ENCODE data around the gene SUSD2.
A peak's percentile ranks its signal among the peaks of the same experiment; 100 is the strongest.
"Not testable (repeated sequence)": the region's sequence is repeated elsewhere in the genome, so short reads cannot be mapped to it uniquely, and the experiment has no call there.

SUSD2 gene

GRCh38 chr22:24201681-24202614, 20.7 kb downstream of the SUSD2 start:
- TF ChIP-seq CTCF (IDR thresholded peaks at IDR 0.05) (no peak), ZFX (IDR thresholded peaks at IDR 0.05; ENCODE audit: borderline replicate concordance) (no peak)
- H3K27ac ChIP-seq = no peak overlapping the region

DNA sequence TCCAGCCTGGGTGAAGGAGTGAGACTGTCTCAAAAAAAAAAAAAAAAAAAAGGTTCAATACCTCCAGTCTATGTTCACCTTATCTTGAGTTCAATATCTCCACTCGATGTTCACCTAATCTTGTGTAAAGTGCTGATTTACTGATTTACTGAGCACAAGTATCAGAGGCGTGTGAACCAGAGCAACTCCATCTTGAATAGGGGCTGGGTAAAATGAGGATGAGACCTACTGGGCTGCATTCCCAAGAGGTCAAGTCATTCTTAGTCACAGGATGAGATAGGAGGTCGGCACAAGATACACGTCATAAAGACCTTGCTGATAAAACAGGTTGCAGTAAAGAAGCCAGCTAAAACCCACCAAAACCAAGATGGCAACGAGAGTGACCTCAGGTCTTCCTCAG, 22.6 kb downstream of the SUSD2 start:
- not testable (repeated sequence) for H3K27ac ChIP-seq

GRCh38 chr22:24205438-24206195, 24.3 kb downstream of the SUSD2 start:
- H3K27ac ChIP-seq = 0 out of 2 replicates have a peak overlapping the region, but pooled peaks have one; percentile 31

GRCh38 chr22:24206460-24207263, 25.4 kb downstream of the SUSD2 start:
- peak overlapping the region; percentile 94 for H3K27ac ChIP-seq

More at GRCh38 chr22:24205438-24206195, 24.3 kb downstream of the SUSD2 start:
- TF ChIP-seq ZFX (IDR thresholded peaks at IDR 0.05; ENCODE audit: borderline replicate concordance) (no peak), CTCF (IDR thresholded peaks at IDR 0.05) (no peak; the same call in none of the 2 replicates)

DNA sequence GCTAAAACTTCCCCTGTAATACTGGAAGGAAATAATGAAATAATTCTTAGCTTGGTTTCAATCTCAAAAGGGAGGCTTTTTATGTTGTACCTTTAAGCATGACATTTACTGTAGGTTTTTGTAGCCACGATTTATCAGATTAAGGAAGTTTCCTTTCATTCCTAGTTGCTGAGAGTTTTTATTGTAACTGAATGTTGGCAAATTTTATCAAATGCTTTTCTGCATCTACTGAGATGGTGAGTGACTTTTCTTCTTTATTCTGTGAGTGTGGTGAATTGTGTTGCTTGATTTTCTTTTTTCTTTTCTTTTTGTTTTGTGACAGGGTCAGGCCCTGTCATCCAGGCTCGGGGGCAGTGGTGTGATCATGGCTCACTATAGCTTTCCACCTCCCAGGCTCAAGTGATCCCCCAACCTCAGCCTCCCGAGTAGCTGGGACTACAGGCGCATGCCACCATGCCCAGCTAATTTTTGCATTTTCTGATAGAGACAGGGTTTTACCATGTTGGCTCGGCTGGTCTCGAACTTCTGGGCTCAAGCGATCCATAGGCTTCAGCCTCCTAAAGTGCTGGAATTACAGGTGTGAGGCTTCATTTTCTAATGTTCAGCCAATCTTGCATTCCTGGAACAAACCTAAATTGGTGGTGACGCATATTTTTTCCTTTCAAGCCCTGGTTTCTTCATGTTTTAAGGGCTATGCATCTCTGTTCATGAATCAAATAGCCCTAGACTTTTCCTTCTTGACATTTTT, 26.2 kb downstream of the SUSD2 start:
- TF ChIP-seq ZFX (IDR thresholded peaks at IDR 0.05; ENCODE audit: borderline replicate concordance) (no peak), CTCF (IDR thresholded peaks at IDR 0.05) (no peak)
- H3K27ac ChIP-seq = peak overlapping the region; percentile 94

DNA sequence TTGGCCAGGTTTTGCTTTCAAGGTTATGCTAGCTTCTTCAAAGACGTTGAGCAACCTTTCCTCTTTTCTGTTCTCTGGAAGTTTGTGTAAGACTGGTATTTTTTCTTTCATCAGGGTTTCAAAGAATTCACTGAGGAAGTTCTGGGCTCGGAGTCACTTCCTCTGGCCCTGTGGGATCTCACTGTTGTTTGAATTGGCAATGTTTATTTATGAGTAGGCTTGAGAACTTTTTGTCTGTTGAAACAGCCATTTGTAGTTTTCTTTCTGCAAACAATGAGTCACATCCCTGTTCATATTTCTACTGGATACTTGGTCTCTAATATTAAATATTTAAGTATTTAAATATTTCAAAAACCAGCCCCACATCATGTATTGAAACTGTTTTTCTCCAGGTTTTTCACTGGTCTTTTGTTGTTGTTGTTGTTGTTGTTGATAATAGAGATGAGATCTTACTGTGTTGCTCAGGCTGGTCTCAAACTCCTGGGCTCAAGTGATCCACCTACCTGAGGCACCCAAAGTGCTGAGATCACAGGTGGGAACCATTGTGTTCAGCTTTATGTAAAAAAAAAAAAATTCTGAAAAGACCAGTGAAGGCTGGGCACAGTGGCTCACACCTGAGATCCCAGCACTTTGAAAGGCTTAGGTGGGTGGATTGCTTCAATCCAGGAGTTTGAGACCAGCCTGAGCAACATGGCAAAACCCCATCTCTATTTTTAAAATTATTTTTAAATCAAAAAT, 26.9 kb downstream of the SUSD2 start:
- peak overlapping the region; percentile 94 for H3K27ac ChIP-seq
- TF ChIP-seq CTCF (IDR thresholded peaks at IDR 0.05) (no peak), ZFX (IDR thresholded peaks at IDR 0.05; ENCODE audit: borderline replicate concordance) (no peak)

GRCh38 chr22:24209016-24209415, 27.7 kb downstream of the SUSD2 start:
- H3K27ac ChIP-seq = peak overlapping the region; percentile 94
- no peak for TF ChIP-seq ZFX (IDR thresholded peaks at IDR 0.05; ENCODE audit: borderline replicate concordance)
- no peak for TF ChIP-seq CTCF (IDR thresholded peaks at IDR 0.05)
